Karpas-422 (cell line): Measurements from ENCODE around the gene CATSPERE. TPM values are rescaled to one million over a fixed set of nuclear protein-coding genes. Genes with fewer than 3 reads are reported as not detected.

Experiments
- small RNA-seq: library from RNA; depleted of rRNA; stranded (forward); fragments of <200 nt; gene quantifications from one replicate; pipeline ENCODE3, GENCODE V24; 2014
- total RNA-seq: library from RNA; depleted of rRNA; stranded (reverse); fragments of >200 nt; shearing (Covaris generic); gene quantifications from 2 replicates; pipeline ENCODE4 v1.2.3, GENCODE V29; 2014; ENCODE audit warnings: low replicate concordance; rRNA removed

CATSPERE gene
- total RNA-seq, 1 experiment from 2014 or later: 0.26 TPM

Small RNA genes lying within 50 kb of the gene (small RNA-seq; reads per million reads assigned to genes)
- not detected for gene CYCSP5

Other genes with a start within 250 kb of the CATSPERE start
- 50.2 and 50.9 TPM in 2 replicates for gene ADSS2, start 9.4 kb upstream of the CATSPERE start, total RNA-seq
- gene DESI2, start 191.9 kb downstream of the CATSPERE start, total RNA-seq: 36.9 and 62.6 TPM in 2 replicates